Ovary (tissue), 3 donors: Measurements from ENCODE around the gene ANO6.

Experiments
- CTCF ChIP-seq, 3 donors: fragments of 450-650 bp in 2 of 3; fragments of 200-600 bp in 1 of 3; IDR thresholded peaks; one replicate each; pipeline versions ENCODE4 v1.5.1 to v1.8.0; 2016 to 2022; ENCODE audit warnings: antibody characterized with exemption in 3 of 3, mild to moderate bottlenecking in 1 of 3
- EP300 ChIP-seq: sonication (generic); formaldehyde crosslinking; IDR thresholded peaks from one replicate; pipeline ENCODE4 v1.6.1; 2017; ENCODE audit warnings: antibody characterized with exemption
- POLR2A ChIP-seq: fragments of 450-650 bp; IDR thresholded peaks from one replicate; pipeline ENCODE4 v1.6.1; 2017; ENCODE audit warnings: antibody characterized with exemption, mild to moderate bottlenecking, moderate library complexity
- donor health status: DM: no; HTN: no; CAD: no.

GRCh38 chr12:45389426-45389825, 173.5 kb downstream of the ANO6 start:
- TF ChIP-seq CTCF (IDR thresholded peaks at IDR 0.05) (no peak), POLR2A (no peak), EP300 (no peak)
